Muscle layer of duodenum (tissue), 2 donors: ENCODE results near the gene SCIMP.
"Not testable (repeated sequence)": the region's sequence is repeated elsewhere in the genome, so short reads cannot be mapped to it uniquely, and the experiment has no call there.

Experiments
- H3K27ac ChIP-seq: one replicate; pipeline ENCODE4 v1.7.0; 2013; ENCODE audit warnings: mild to moderate bottlenecking, low read length
- H3K27me3 ChIP-seq: one replicate; pipeline ENCODE4 v1.7.0; 2013; ENCODE audit warnings: low read depth, mild to moderate bottlenecking, control low read depth, low read length
- H3K36me3 ChIP-seq, 2 donors: one replicate each; pipeline ENCODE4 v1.7.0; 2013; ENCODE audit warnings: low read length in 2 of 2, control low read depth in 1 of 2, mild to moderate bottlenecking in 1 of 2; ENCODE audit not compliant: insufficient read depth in 2 of 2, control insufficient read depth in 1 of 2
- H3K4me1 ChIP-seq, 2 donors: one replicate each; pipeline ENCODE4 v1.7.0; 2013; ENCODE audit warnings: low read length in 2 of 2, mild to moderate bottlenecking in 2 of 2, control low read depth in 1 of 2, moderate library complexity in 1 of 2; ENCODE audit not compliant: insufficient read depth in 2 of 2, control insufficient read depth in 1 of 2
- H3K4me3 ChIP-seq, 2 donors: one replicate each; pipeline ENCODE4 v1.7.0; 2013; ENCODE audit warnings: low read length in 2 of 2, low read depth in 1 of 2, mild to moderate bottlenecking in 1 of 2
- H3K9me3 ChIP-seq, 2 donors: one replicate each; pipeline ENCODE4 v1.7.0; 2013; ENCODE audit warnings: low read length in 2 of 2, control low read depth in 1 of 2, mild to moderate bottlenecking in 1 of 2; ENCODE audit not compliant: control insufficient read depth in 1 of 2
- donor health status: healthy.

SCIMP gene

GRCh38 chr17:5257124-5257523, 22.5 kb upstream of the SCIMP start:
- no peak overlapping the region for H3K27ac ChIP-seq
- no peak overlapping the region for H3K4me3 ChIP-seq

GRCh38 chr17:5254903-5255521, 20.4 kb upstream of the SCIMP start:
- Histone ChIP-seq H3K9me3 (no peaks in the 10 kb centered on the region), H3K4me1 (no peaks in the 10 kb centered on the region), H3K27me3 (no peaks in the 10 kb centered on the region), H3K36me3 (no peaks in the 10 kb centered on the region), H3K27ac (no peak overlapping the region), H3K4me3 (no peak overlapping the region)

More at GRCh38 chr17:5257124-5257523, 22.5 kb upstream of the SCIMP start:
- Histone ChIP-seq H3K36me3 (no peaks in the 10 kb centered on the region), H3K4me1 (no peaks in the 10 kb centered on the region), H3K9me3 (no peaks in the 10 kb centered on the region), H3K27me3 (no peaks in the 10 kb centered on the region)

GRCh38 chr17:5254414-5254813, 19.8 kb upstream of the SCIMP start:
- Histone ChIP-seq H3K36me3 (no peaks in the 10 kb centered on the region), H3K27ac (no peak overlapping the region), H3K9me3 (no peaks in the 10 kb centered on the region), H3K27me3 (no peaks in the 10 kb centered on the region), H3K4me3 (no peak overlapping the region), H3K4me1 (no peaks in the 10 kb centered on the region)

- Histone ChIP-seq H3K36me3 (no peaks in the 10 kb centered on the region), H3K27me3 (no peaks in the 10 kb centered on the region), H3K4me3 (no peak overlapping the region), H3K4me1 (no peaks in the 10 kb centered on the region), H3K27ac (no peak overlapping the region), H3K9me3 (no peaks in the 10 kb centered on the region)
These were observed 15.0 kb upstream of the SCIMP start for GRCh38 chr17:5249615-5250014.

GRCh38 chr17:5248821-5249479, 14.3 kb upstream of the SCIMP start:
- no peaks in the 10 kb centered on the region for H3K27me3 ChIP-seq
- no peaks in the 10 kb centered on the region for H3K9me3 ChIP-seq
- no peak overlapping the region for H3K27ac ChIP-seq
- no peak overlapping the region for H3K4me3 ChIP-seq
- H3K4me1 ChIP-seq = no peaks in the 10 kb centered on the region
- H3K36me3 ChIP-seq = no peaks in the 10 kb centered on the region

GRCh38 chr17:5247621-5248020, 13.0 kb upstream of the SCIMP start:
- H3K4me3 ChIP-seq = no peak overlapping the region
- H3K4me1 ChIP-seq = no peaks in the 10 kb centered on the region
- no peaks in the 10 kb centered on the region for H3K9me3 ChIP-seq
- H3K36me3 ChIP-seq = no peaks in the 10 kb centered on the region
- no peaks in the 10 kb centered on the region for H3K27me3 ChIP-seq
- H3K27ac ChIP-seq = no peak overlapping the region

GRCh38 chr17:5241861-5242671, 7.4 kb upstream of the SCIMP start:
- Histone ChIP-seq H3K4me1 (no peaks in the 10 kb centered on the region), H3K27me3 (no peaks in the 10 kb centered on the region), H3K9me3 (no peaks in the 10 kb centered on the region), H3K4me3 (peak overlapping the region in 1 of 2 donors; percentile 21), H3K36me3 (no peaks in the 10 kb centered on the region), H3K27ac (peak overlapping the region; percentile 51)

- H3K27me3 ChIP-seq, H3K9me3 ChIP-seq, H3K4me1 ChIP-seq, H3K36me3 ChIP-seq, H3K4me3 ChIP-seq, H3K27ac ChIP-seq: not testable (repeated sequence)
These were observed 5.1 kb upstream of the SCIMP start for GRCh38 chr17:5239769-5240168.

GRCh38 chr17:5238333-5238732, 3.7 kb upstream of the SCIMP start:
- Histone ChIP-seq H3K27me3 (no peaks in the 10 kb centered on the region), H3K4me1 (no peaks in the 10 kb centered on the region), H3K9me3 (no peaks in the 10 kb centered on the region), H3K36me3 (no peaks in the 10 kb centered on the region), H3K4me3 (no peak overlapping the region), H3K27ac (no peak overlapping the region)

- Histone ChIP-seq H3K36me3 (no peaks in the 10 kb centered on the region), H3K4me1 (no peaks in the 10 kb centered on the region), H3K4me3 (no peak overlapping the region), H3K27ac (no peak overlapping the region), H3K27me3 (no peaks in the 10 kb centered on the region), H3K9me3 (no peaks in the 10 kb centered on the region)
These were observed 2.9 kb upstream of the SCIMP start for GRCh38 chr17:5237541-5238016.

GRCh38 chr17:5236938-5237540, 2.4 kb upstream of the SCIMP start:
- Histone ChIP-seq H3K9me3 (no peaks in the 10 kb centered on the region), H3K4me3 (no peak overlapping the region), H3K4me1 (no peaks in the 10 kb centered on the region), H3K27ac (no peak overlapping the region), H3K36me3 (no peaks in the 10 kb centered on the region), H3K27me3 (no peaks in the 10 kb centered on the region)
